CD4-positive, alpha-beta T cell (primary cell): ENCODE measurements around the gene ZNF324B. TPM values are rescaled to one million over a fixed set of nuclear protein-coding genes. Genes with fewer than 3 reads are reported as not detected.
A peak's percentile ranks its signal among the peaks of the same experiment; 100 is the strongest.
"Not testable (repeated sequence)": the region's sequence is repeated elsewhere in the genome, so short reads cannot be mapped to it uniquely, and the experiment has no call there.

Source experiments
- ATAC-seq: fragments of 200-7000 bp; cut with Tn5 transposase; one replicate; pipeline ENCODE4 v1.10.0; 2022; ENCODE audit warnings: mild to moderate bottlenecking; ENCODE audit not compliant: poor library complexity
- CTCF ChIA-PET: fragments of 350-600 bp; sonication (Branson Sonifier 250); formaldehyde crosslinking; loops from one replicate; lab custom pipeline; 2021; ENCODE audit warnings: antibody characterized with exemption, inconsistent platforms; lab: Charles Lee
- POLR2A ChIA-PET: fragments of 350-600 bp; sonication (Branson Sonifier 250); formaldehyde crosslinking; loops from one replicate; lab custom pipeline; 2021; ENCODE audit warnings: antibody characterized with exemption, inconsistent platforms; lab: Charles Lee
- DNase-seq, 14 experiments: peaks; one replicate each; pipeline ENCODE4 v3.0.0-alpha.2; 2013 to 2020; ENCODE audit warnings: mixed read lengths in 2 of 14
- H3K27ac ChIP-seq, 2 donors: one replicate each; pipeline versions ENCODE4 v1.5.1 to v1.7.0; 2013; ENCODE audit warnings: low read length in 2 of 2, low read depth in 1 of 2, mild to moderate bottlenecking in 1 of 2
- H3K27me3 ChIP-seq, 2 experiments: 1 replicate in 1 of 2; 2 replicates in 1 of 2; pipeline versions ENCODE4 v1.6.1 to v1.7.0; 2013; ENCODE audit warnings: low read length in 2 of 2, control low read depth in 1 of 2, mild to moderate bottlenecking in 1 of 2, moderate library complexity in 1 of 2; ENCODE audit not compliant: insufficient read depth in 2 of 2, control insufficient read depth in 1 of 2
- H3K36me3 ChIP-seq: one replicate; pipeline ENCODE4 v1.6.1; 2013; ENCODE audit warnings: low read length, control low read depth; ENCODE audit not compliant: insufficient read depth
- H3K4me1 ChIP-seq: one replicate; pipeline ENCODE4 v1.6.1; 2013; ENCODE audit warnings: low read length, control low read depth; ENCODE audit not compliant: insufficient read depth
- H3K4me3 ChIP-seq: one replicate; pipeline ENCODE4 v1.5.1; 2013; ENCODE audit warnings: mild to moderate bottlenecking, low read length, moderate library complexity
- H3K9me3 ChIP-seq, 2 experiments: 1 replicate in 1 of 2; 2 replicates in 1 of 2; pipeline versions ENCODE4 v1.6.1 to v1.7.0; 2013; ENCODE audit warnings: low read length in 2 of 2, mild to moderate bottlenecking in 2 of 2, control low read depth in 1 of 2, moderate library complexity in 1 of 2; ENCODE audit not compliant: control insufficient read depth in 1 of 2, insufficient read depth in 1 of 2
- H3K27ac Mint-ChIP-seq: one replicate; pipeline ENCODE4 v1.8.0; 2020; ENCODE audit warnings: mixed read lengths
- H3K27me3 Mint-ChIP-seq: one replicate; pipeline ENCODE4 v1.8.0; 2021; ENCODE audit warnings: mixed read lengths
- H3K36me3 Mint-ChIP-seq: one replicate; pipeline ENCODE4 v1.8.0; 2021; ENCODE audit warnings: low read depth, mixed read lengths
- H3K4me1 Mint-ChIP-seq: one replicate; pipeline ENCODE4 v1.8.0; 2021; ENCODE audit warnings: low read depth, mixed read lengths
- H3K4me3 Mint-ChIP-seq: one replicate; pipeline ENCODE4 v1.8.0; 2020; ENCODE audit warnings: mild to moderate bottlenecking, mixed read lengths
- H3K9me3 Mint-ChIP-seq: one replicate; pipeline ENCODE4 v1.8.0; 2020; ENCODE audit warnings: mixed read lengths
- CTCF ChIP-seq: fragments of 200-600 bp; IDR thresholded peaks from one replicate; pipeline ENCODE4 v1.8.0; 2022; ENCODE audit warnings: antibody characterized with exemption, mild to moderate bottlenecking
- intact Hi-C, 2 experiments: fragments of 100-400 bp; cut with DNase I in 1 of 2; cut with micrococcal nuclease in 1 of 2; formaldehyde crosslinking; loops; one replicate each; pipeline versions ENCODE4 v1.15.1 to v1.9.0; 2023 to 2025; cut with DNase I, micrococcal nuclease
- total RNA-seq, 174 experiments: library from RNA in 2 of 174; stranded (reverse) in 2 of 174; gene quantifications; one replicate each; pipeline ENCODE4 v1.2.3 and lab custom pipeline; 2021 to 2026

Gene ZNF324B
- total RNA-seq, 2 experiments from 2014 or later, result 6.3 to 7.6 TPM

GRCh38 chr19:58434217-58434616, 17.2 kb upstream of the ZNF324B start:
- Mint-ChIP-seq H3K36me3 (peaks cover 91% of the 10 kb centered on the region), H3K27me3 (no peaks in the 10 kb centered on the region), H3K4me1 (peaks cover 14% of the 10 kb centered on the region), H3K4me3 (no peak overlapping the region), H3K27ac (no peak overlapping the region), H3K9me3 (peaks cover 26% of the 10 kb centered on the region)
- intact Hi-C loops, result no loop called here
- Histone ChIP-seq H3K4me3 (no peak overlapping the region), H3K27me3 (no peaks in the 10 kb centered on the region), H3K4me1 (peaks cover 7% of the 10 kb centered on the region), H3K9me3 (peaks cover 59 to 86% of the 10 kb centered on the region in 2 experiments), H3K36me3 (peaks cover 31% of the 10 kb centered on the region), H3K27ac (no peak overlapping the region)
- no peak for TF ChIP-seq CTCF
- DNase-seq, result no peak
- CTCF ChIA-PET, result no interaction called here
- POLR2A ChIA-PET, result no interaction called here
- no peak for ATAC-seq

- no peaks in the 10 kb centered on the region for H3K27me3 ChIP-seq
- ATAC-seq (peak; percentile 96), DNase-seq (peak; percentile 84 to 100 (median 92))
- peaks cover 31 to 49% of the 10 kb centered on the region in 2 experiments for H3K9me3 ChIP-seq
- no peak for TF ChIP-seq CTCF
- Mint-ChIP-seq H3K27ac (peak within 1 kb of the TSS; percentile 88), H3K36me3 (peaks cover 53% of the 10 kb centered on the region), H3K9me3 (peaks cover 19% of the 10 kb centered on the region), H3K4me1 (peaks cover 27% of the 10 kb centered on the region), H3K4me3 (peak within 1 kb of the TSS; percentile 97), H3K27me3 (peaks cover 11% of the 10 kb centered on the region)
- POLR2A ChIA-PET, result interaction anchor here (0.6 to 2.1 kb wide), 13 partner anchors 11 to 758 kb away, joined by 3 to 24 read pairs (median 3); partner anchors contain the start of genes RPS5, TRIM28, ZNF324B and ZNF446
- H3K36me3 ChIP-seq, result peaks cover 21% of the 10 kb centered on the region
- H3K27ac ChIP-seq, result peak within 1 kb of the TSS; percentile 68 to 77
- H3K4me3 ChIP-seq, result peak within 1 kb of the TSS; percentile 62
- peaks cover 23% of the 10 kb centered on the region for H3K4me1 ChIP-seq
- CTCF ChIA-PET, result interaction anchor here (1.6 kb wide), 1 partner anchor 31 kb away, joined by 6 read pairs; the partner anchor contains the start of gene ZNF584
- intact Hi-C loops, result loop anchor here (1.0 to 5.0 kb wide), 10 partner anchors 11 to 113 kb away; partner anchors contain the start of genes RPS5 (in 2 of the 2), ZNF324B (in 2 of the 2), ZNF446 (in 2 of the 2) and ZNF584 (in 2 of the 2)
Measured at GRCh38 chr19:58439576-58440554, 11.6 kb upstream of the ZNF324B start, which contains the start of gene ZNF132. Gene ZNF132, minus strand, starts transcription at chr19:58440153. Its CDS starts 332 bp downstream, at chr19:58439821.

GRCh38 chr19:58440556-58440955, 10.9 kb upstream of the ZNF324B start:
- H3K27me3 ChIP-seq, result no peaks in the 10 kb centered on the region
- peaks cover 19% of the 10 kb centered on the region for H3K9me3 Mint-ChIP-seq
- H3K27ac Mint-ChIP-seq, result peak overlapping the region; percentile 88
- H3K4me3 ChIP-seq, result peak overlapping the region; percentile 62
- ATAC-seq (no peak), DNase-seq (peak in 2 of 14 experiments; percentile 5 to 10)
- H3K36me3 ChIP-seq, result peaks cover 15% of the 10 kb centered on the region
- H3K27me3 Mint-ChIP-seq, result peaks cover 15% of the 10 kb centered on the region
- TF ChIP-seq CTCF, result no peak
- intact Hi-C loops, result loop anchor here (1.0 to 5.0 kb wide), 10 partner anchors 11 to 113 kb away; partner anchors contain the start of genes RPS5 (in 2 of the 2), ZNF324B (in 2 of the 2), ZNF446 (in 2 of the 2) and ZNF584 (in 2 of the 2)
- H3K4me1 Mint-ChIP-seq, result peaks cover 27% of the 10 kb centered on the region
- peaks cover 46% of the 10 kb centered on the region for H3K36me3 Mint-ChIP-seq
- CTCF ChIA-PET, result interaction anchor here (0.6 to 1.6 kb wide), 2 partner anchors 9 to 32 kb away, joined by 3 to 6 read pairs; partner anchors contain the start of gene ZNF584
- peak overlapping the region; percentile 97 for H3K4me3 Mint-ChIP-seq
- peak overlapping the region; percentile 68 to 77 for H3K27ac ChIP-seq
- H3K9me3 ChIP-seq, result peaks cover 25 to 49% of the 10 kb centered on the region in 2 experiments
- POLR2A ChIA-PET, result interaction anchor here (1.0 to 2.1 kb wide), 10 partner anchors 11 to 136 kb away, joined by 3 to 24 read pairs (median 3); partner anchors contain the start of genes TRIM28, ZNF324B, ZNF446 and ZNF497
- peaks cover 23% of the 10 kb centered on the region for H3K4me1 ChIP-seq

GRCh38 chr19:58442986-58443385, 8.4 kb upstream of the ZNF324B start:
- H3K27me3 Mint-ChIP-seq, result peaks cover 25% of the 10 kb centered on the region
- H3K36me3 ChIP-seq, H3K4me3 Mint-ChIP-seq, DNase-seq, H3K27ac Mint-ChIP-seq, H3K4me3 ChIP-seq, CTCF ChIA-PET, ATAC-seq, H3K27ac ChIP-seq: not testable (repeated sequence)
- Histone ChIP-seq H3K9me3 (peaks cover 3 to 36% of the 10 kb centered on the region in 2 experiments), H3K27me3 (peaks cover 0 to 10% of the 10 kb centered on the region in 2 experiments), H3K4me1 (peaks cover 23% of the 10 kb centered on the region)
- intact Hi-C loops, result loop anchor here in 1 of 2 experiments (5.0 kb wide), 2 partner anchors 34 to 36 kb away; partner anchors contain the start of genes ZNF446 and ZNF584
- H3K4me1 Mint-ChIP-seq, result peaks cover 20% of the 10 kb centered on the region
- POLR2A ChIA-PET, result interaction anchor here (0.8 to 1.4 kb wide), 2 partner anchors 95 to 260 kb away, joined by 3 to 5 read pairs; partner anchors contain the start of gene ZNF274
- peaks cover 21% of the 10 kb centered on the region for H3K36me3 Mint-ChIP-seq
- H3K9me3 Mint-ChIP-seq, result peaks cover 11% of the 10 kb centered on the region
